Endothelial cell of umbilical vein (primary cell): Measurements from ENCODE around the gene CFAP70. TPM values are rescaled to one million over a fixed set of nuclear protein-coding genes. Genes with fewer than 3 reads are reported as not detected.

Experiments used
- BruUV-seq: library from RNA; stranded (reverse); fragments of 400-500 nt; replicated peaks from 2 replicates; lab custom pipeline; 2021; lab: Mats Ljungman, UMichigan
- CTCF ChIA-PET: fragments of 300-600, 350-600 bp; sonication (Branson Sonifier 250); formaldehyde crosslinking; loops from one replicate; lab custom pipeline; 2021; ENCODE audit warnings: antibody characterized with exemption, inconsistent platforms; lab: Charles Lee
- POLR2A ChIA-PET: fragments of 300-600, 350-600 bp; sonication (Branson Sonifier 250); formaldehyde crosslinking; loops from one replicate; lab custom pipeline; 2021; ENCODE audit warnings: antibody characterized with exemption, inconsistent platforms; lab: Charles Lee
- DNase-seq: peaks from one replicate; pipeline ENCODE4 v3.0.0-alpha.2; 2011; ENCODE audit warnings: low read depth, low spot score
- FAIRE-seq: peaks from 2 replicates; lab custom pipeline; 2011; peaks lifted over from hg19 to GRCh38; lab: Jason Lieb, UNC
- H2AFZ ChIP-seq: 2 replicates; pipeline ENCODE4 v1.6.0; 2012; ENCODE audit warnings: low read depth, low read length, control low read depth, inconsistent platforms
- H3K27ac ChIP-seq: 2 replicates; pipeline ENCODE4 v1.5.1; 2011; ENCODE audit warnings: low read depth, mild to moderate bottlenecking, control low read depth, low read length, moderate library complexity; ENCODE audit not compliant: insufficient read depth
- H3K27me3 ChIP-seq, 2 experiments: 2 replicates each; pipeline versions ENCODE4 v1.6.0 to v1.6.1; 2011; ENCODE audit warnings: low read length in 2 of 2, mixed read lengths in 1 of 2; ENCODE audit not compliant: control insufficient read depth in 2 of 2, insufficient read depth in 2 of 2
- H3K36me3 ChIP-seq, 2 experiments: 2 replicates in 1 of 2; 3 replicates in 1 of 2; pipeline ENCODE4 v1.5.1; 2011; ENCODE audit warnings: low read length in 2 of 2, mild to moderate bottlenecking in 1 of 2, moderate library complexity in 1 of 2; ENCODE audit not compliant: control insufficient read depth in 2 of 2, insufficient read depth in 2 of 2; ENCODE audit errors: extremely low read depth in 1 of 2
- H3K4me1 ChIP-seq: 3 replicates; pipeline ENCODE4 v1.5.1; 2011; ENCODE audit warnings: mild to moderate bottlenecking, low read length; ENCODE audit not compliant: control insufficient read depth, insufficient read depth; ENCODE audit errors: extremely low read depth
- H3K4me2 ChIP-seq: 2 replicates; pipeline ENCODE4 v1.6.1; 2011; ENCODE audit warnings: low read length, control low read depth, mixed read lengths; ENCODE audit not compliant: insufficient read depth
- H3K4me3 ChIP-seq, 3 experiments: fragments of 200-600 bp in 1 of 3; sonication (generic), shearing (Covaris generic) in 1 of 3; replicated peaks in 1 of 3; 2 replicates each; pipeline ENCODE4 v1.5.1; 2011 to 2016; ENCODE audit warnings: control low read depth in 3 of 3, low read length in 3 of 3, mild to moderate bottlenecking in 2 of 3, inconsistent platforms in 1 of 3, low read depth in 1 of 3, moderate library complexity in 1 of 3; ENCODE audit not compliant: insufficient read depth in 1 of 3
- H3K79me2 ChIP-seq: 2 replicates; pipeline ENCODE4 v1.6.0; 2012; ENCODE audit warnings: low read length, inconsistent platforms; ENCODE audit not compliant: control insufficient read depth, insufficient read depth
- H3K9ac ChIP-seq: replicated peaks from 2 replicates; pipeline ENCODE3; 2011; ENCODE audit warnings: low read length, control low read depth; ENCODE audit not compliant: insufficient read depth; ENCODE audit errors: extremely low read depth
- H3K9me1 ChIP-seq: replicated peaks from 3 replicates; pipeline ENCODE4 v1.6.0; 2011; ENCODE audit warnings: mild to moderate bottlenecking, low read length; ENCODE audit not compliant: control insufficient read depth, insufficient read depth; ENCODE audit errors: extremely low read depth
- H3K9me3 ChIP-seq: replicated peaks from 2 replicates; pipeline ENCODE4 v1.5.1; 2012; ENCODE audit warnings: low read length, inconsistent platforms; ENCODE audit not compliant: control insufficient read depth, insufficient read depth
- H4K20me1 ChIP-seq: replicated peaks from 2 replicates; pipeline ENCODE3; 2011; ENCODE audit warnings: mild to moderate bottlenecking, low read length; ENCODE audit not compliant: control insufficient read depth, insufficient read depth; ENCODE audit errors: extremely low read depth
- EZH2 ChIP-seq: IDR thresholded peaks from 2 replicates; pipeline ENCODE4 v1.6.1; 2012; ENCODE audit warnings: borderline replicate concordance, low read depth, mild to moderate bottlenecking, moderate library complexity, low read length, inconsistent platforms; ENCODE audit not compliant: severe bottlenecking
- FOS ChIP-seq: IDR thresholded peaks from 2 replicates; pipeline ENCODE4 v1.6.1; 2011; ENCODE audit warnings: mild to moderate bottlenecking, low read length, moderate library complexity, borderline replicate concordance; ENCODE audit not compliant: insufficient read depth
- GATA2 ChIP-seq: IDR thresholded peaks from 2 replicates; pipeline ENCODE4 v1.7.0; 2011; ENCODE audit warnings: low read depth, mild to moderate bottlenecking, moderate library complexity, mixed read lengths, low read length; ENCODE audit not compliant: insufficient read length, insufficient read depth
- JUN ChIP-seq: IDR thresholded peaks from 2 replicates; pipeline ENCODE4 v1.6.1; 2011; ENCODE audit warnings: borderline replicate concordance, low read depth; ENCODE audit not compliant: insufficient read length, insufficient read depth
- MYC ChIP-seq: IDR thresholded peaks from one replicate; pipeline ENCODE4 v1.6.1; 2011; ENCODE audit warnings: mild to moderate bottlenecking, low read depth, low read length
- POLR2A ChIP-seq: IDR thresholded peaks from 2 replicates; pipeline ENCODE4 v1.6.1; 2012; ENCODE audit warnings: low read depth, mild to moderate bottlenecking, control low read depth, low read length
- POLR2AphosphoS5 ChIP-seq: IDR thresholded peaks from 2 replicates; pipeline ENCODE4 v1.6.1; 2012; ENCODE audit warnings: low read depth, mild to moderate bottlenecking, control low read depth, low read length, moderate library complexity; ENCODE audit not compliant: insufficient read depth
- dilution Hi-C: fragments of 300-500 bp; cut with MboI; formaldehyde crosslinking; loops from one replicate; pipeline ENCODE4 v1.15.0; 2019; ENCODE audit warnings: low sequenced_read_pairs; ENCODE audit not compliant: extremely low pct_ligation_motif_present
- intact Hi-C: fragments of 100-400 bp; cut with micrococcal nuclease; formaldehyde crosslinking; loops from one replicate; pipeline ENCODE4 v1.10.0; 2022
- polyA plus RNA-seq, 4 experiments: library from polyadenylated mRNA; depleted of rRNA in 3 of 4; stranded (reverse) in 3 of 4; unstranded in 1 of 4; fragments of >200 nt; gene quantifications; 2 replicates each; pipeline versions ENCODE4 v1.2.1 to v1.2.3, GENCODE V29; 2011 to 2012; ENCODE audit warnings: missing spikeins in 1 of 4
- total RNA-seq: library from RNA; stranded (reverse); gene quantifications from 2 replicates; pipeline ENCODE4 v1.2.3, GENCODE V29; 2021
- TF ChIP-seq, protein P1 (sequence below), 2 donors: IDR thresholded peaks; 1 replicate in 1 of 2; 2 replicates in 1 of 2; pipeline ENCODE4 v1.5.1; 2011; ENCODE audit warnings: low read length in 2 of 2, mild to moderate bottlenecking in 2 of 2, moderate library complexity in 2 of 2, control low read depth in 1 of 2, inconsistent platforms in 1 of 2, low read depth in 1 of 2; ENCODE audit not compliant: insufficient read depth in 1 of 2; ENCODE audit errors: extremely low read depth in 1 of 2
- TF ChIP-seq, protein P2 (sequence below): IDR thresholded peaks from 2 replicates; pipeline ENCODE4 v1.6.1; 2011; ENCODE audit not compliant: insufficient read depth, insufficient read length

Gene CFAP70
- total and polyA plus RNA-seq, 2 donors (not counting 3 experiments of a cell fraction or from before 2014, with no cell fraction given), result 0.19 to 0.27 TPM

DNA sequence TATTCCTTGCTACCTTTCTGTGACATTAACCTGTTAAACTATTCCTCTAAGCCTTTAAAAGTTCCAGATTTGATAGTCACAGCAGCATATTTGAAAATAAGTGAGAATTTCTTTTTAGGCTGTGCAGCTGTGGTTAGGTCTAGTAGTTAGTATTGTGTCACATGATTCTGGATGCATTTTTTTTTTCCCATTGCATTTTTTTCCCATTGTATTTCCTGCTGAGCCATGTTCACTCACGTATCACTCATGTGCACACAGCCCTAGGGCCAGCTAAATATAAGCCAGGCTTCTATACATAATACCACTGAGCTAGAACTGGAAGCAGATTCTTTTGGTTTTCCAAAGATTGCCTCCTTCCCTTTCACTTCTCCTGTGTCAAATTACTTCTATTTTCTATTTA, 149.0 kb downstream of the CFAP70 start:
- H3K79me2 ChIP-seq, result no peaks in the 10 kb centered on the region
- no peak overlapping the region for H3K9ac ChIP-seq
- POLR2A ChIA-PET, result interaction anchor here (0.6 kb wide), 1 partner anchor 1299 kb away, joined by 3 read pairs; no protein-coding TSS in a partner anchor
- no peak overlapping the region for H3K27ac ChIP-seq
- DNase-seq (peak; percentile 58), FAIRE-seq (no peak)
- no peaks in the 10 kb centered on the region for H3K4me1 ChIP-seq
- no TSS peak for BruUV-seq
- dilution Hi-C loops (no loop called here), intact Hi-C loops (no loop called here)
- no peaks in the 10 kb centered on the region for H4K20me1 ChIP-seq
- no peak overlapping the region for H3K4me3 ChIP-seq
- H3K4me2 ChIP-seq, result no peak overlapping the region
- CTCF ChIA-PET, result interaction anchor here (1.6 kb wide), 1 partner anchor 9 kb away, joined by 5 read pairs; no protein-coding TSS in a partner anchor
- H3K9me3 ChIP-seq, result no peaks in the 10 kb centered on the region
- no peaks in the 10 kb centered on the region for H3K9me1 ChIP-seq
- H3K36me3 ChIP-seq, result peaks cover 0 to 2% of the 10 kb centered on the region in 2 experiments
- no peak overlapping the region for H2AFZ ChIP-seq
- H3K27me3 ChIP-seq, result no peaks in the 10 kb centered on the region
- TF ChIP-seq POLR2A (no peak), POLR2AphosphoS5 (no peak), EZH2 (no peak), MYC (no peak), GATA2 (no peak), FOS (no peak), JUN (no peak)
- TF ChIP-seq, protein P1, sequence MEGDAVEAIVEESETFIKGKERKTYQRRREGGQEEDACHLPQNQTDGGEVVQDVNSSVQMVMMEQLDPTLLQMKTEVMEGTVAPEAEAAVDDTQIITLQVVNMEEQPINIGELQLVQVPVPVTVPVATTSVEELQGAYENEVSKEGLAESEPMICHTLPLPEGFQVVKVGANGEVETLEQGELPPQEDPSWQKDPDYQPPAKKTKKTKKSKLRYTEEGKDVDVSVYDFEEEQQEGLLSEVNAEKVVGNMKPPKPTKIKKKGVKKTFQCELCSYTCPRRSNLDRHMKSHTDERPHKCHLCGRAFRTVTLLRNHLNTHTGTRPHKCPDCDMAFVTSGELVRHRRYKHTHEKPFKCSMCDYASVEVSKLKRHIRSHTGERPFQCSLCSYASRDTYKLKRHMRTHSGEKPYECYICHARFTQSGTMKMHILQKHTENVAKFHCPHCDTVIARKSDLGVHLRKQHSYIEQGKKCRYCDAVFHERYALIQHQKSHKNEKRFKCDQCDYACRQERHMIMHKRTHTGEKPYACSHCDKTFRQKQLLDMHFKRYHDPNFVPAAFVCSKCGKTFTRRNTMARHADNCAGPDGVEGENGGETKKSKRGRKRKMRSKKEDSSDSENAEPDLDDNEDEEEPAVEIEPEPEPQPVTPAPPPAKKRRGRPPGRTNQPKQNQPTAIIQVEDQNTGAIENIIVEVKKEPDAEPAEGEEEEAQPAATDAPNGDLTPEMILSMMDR (IDR thresholded peaks at IDR 0.05; ENCODE audit: extremely low read depth in 1 of 2, insufficient read depth in 1 of 2, low read depth in 1 of 2, low read length in 2 of 2), result no peak
- TF ChIP-seq, protein P2, sequence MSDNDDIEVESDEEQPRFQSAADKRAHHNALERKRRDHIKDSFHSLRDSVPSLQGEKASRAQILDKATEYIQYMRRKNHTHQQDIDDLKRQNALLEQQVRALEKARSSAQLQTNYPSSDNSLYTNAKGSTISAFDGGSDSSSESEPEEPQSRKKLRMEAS, result no peak
